Pancreas (tissue), 10 donors: Measurements from ENCODE around the gene DYNC2I2. TPM values are rescaled to one million over a fixed set of nuclear protein-coding genes. Genes with fewer than 3 reads are reported as not detected.
A peak's percentile ranks its signal among the peaks of the same experiment; 100 is the strongest.

Source experiments
- ATAC-seq, 4 donors: fragments of 200-7000 bp; cut with Tn5 transposase; one replicate each; pipeline versions ENCODE4 v1.8.0 to v1.9.1; 2020; ENCODE audit warnings: mild to moderate bottlenecking in 4 of 4, moderate library complexity in 4 of 4
- DNase-seq, 6 donors: peaks; one replicate each; pipeline ENCODE4 v3.0.0-alpha.2; 2020
- FAIRE-seq: peaks from 2 replicates; lab custom pipeline; 2012; peaks lifted over from hg19 to GRCh38; lab: Jason Lieb, UNC
- H3K27ac ChIP-seq, 4 donors: fragments of 200-600 bp; sonication (generic); 1 replicate in 3 of 4; 2 replicates in 1 of 4; pipeline versions ENCODE4 v1.5.0 to v1.8.0; 2020
- H3K27me3 ChIP-seq, 4 donors: fragments of 200-600 bp; one replicate each; pipeline ENCODE4 v1.8.0; 2021
- H3K36me3 ChIP-seq, 3 donors: fragments of 200-600 bp; sonication (generic) in 1 of 3; one replicate each; pipeline versions ENCODE4 v1.5.0 to v1.8.0; 2020 to 2021
- H3K4me1 ChIP-seq, 3 donors: fragments of 200-600 bp; one replicate each; pipeline ENCODE4 v1.8.0; 2021
- H3K4me3 ChIP-seq, 4 donors: fragments of 200-600 bp; sonication (generic) in 2 of 4; one replicate each; pipeline versions ENCODE4 v1.5.0 to v1.8.0; 2020 to 2021
- H3K9me3 ChIP-seq, 4 donors: fragments of 200-600 bp; one replicate each; pipeline ENCODE4 v1.8.0; 2021
- CTCF ChIP-seq, 4 donors: fragments of 200-600 bp; sonication (generic) in 3 of 4; IDR thresholded peaks; one replicate each; pipeline versions ENCODE4 v1.5.0 to v1.8.0; 2021; ENCODE audit warnings: antibody characterized with exemption in 4 of 4
- WGBS, 2 donors: extraction: QIAGEN DNeasy Blood & Tissue Kit; methylation state at CpG; one replicate each; pipeline ENCODE4 v1.1.7; 2013; 5-methylcytosine and 5-hydroxymethylcytosine counted together
- intact Hi-C, 3 donors: fragments of 100-400 bp; cut with DNase I; formaldehyde crosslinking; loops; one replicate each; pipeline versions ENCODE4 v1.11.1 to v1.14.2; 2022
- polyA plus RNA-seq, 2 donors: library from polyadenylated mRNA; stranded (reverse); fragments of 200-250 nt; gene quantifications; one replicate each; pipeline ENCODE4 v1.2.3, GENCODE V29; 2013
- total RNA-seq, 6 donors: library from RNA; stranded (reverse); fragmentation: NEBNext Ultra II Directional in 4 of 6; extraction: Animal tissue kit (Norgen Biotek cat#: 25700) in 4 of 6; gene quantifications; one replicate each; pipeline versions ENCODE4 v1.2.1 to v1.2.4, GENCODE V29; 2021 to 2023
- donor health status: healthy with polysubstance abuse.
- donor health status: DM: no; HTN: no; CAD: no; lungs with moderate emphysema.
- donor health status: DM: no; HTN: no; CAD: no.
- donor health status: control.
- donor health status: control.
- donor health status: Bipolar disorder and iron deficiency.
- donor health status: DM: yes; HTN: yes; CAD: no.
- donor health status: DM: no; HTN: no; CAD: no.
- donor health status: DM: no; HTN: no; CAD: no.
- donor health status: DM: yes; HTN: yes; CAD: no.

DYNC2I2 gene
- total and polyA plus RNA-seq, 8 donors, result 19.5 to 90.3 (median 21.7) TPM

GRCh38 chr9:128684325-128685199 is 27.9 kb upstream of the DYNC2I2 start:
- peak overlapping the region; percentile 43 to 70 (median 51) for H3K4me3 ChIP-seq
- H3K9me3 ChIP-seq, result no peaks in the 10 kb centered on the region
- H3K4me1 ChIP-seq, result peaks cover 0 to 26% (median 10%) of the 10 kb centered on the region in 3 donors
- no peak for TF ChIP-seq CTCF (IDR thresholded peaks at IDR 0.05)
- WGBS, 2 donors, result 5 to 6% methylated on average over 15 of the region's 15 CpGs
- FAIRE-seq (no peak), ATAC-seq (peak; percentile 75 to 88 (median 80)), DNase-seq (peak; percentile 84 to 94 (median 88))
- no peaks in the 10 kb centered on the region for H3K36me3 ChIP-seq
- intact Hi-C loops, result no loop called here
- no peaks in the 10 kb centered on the region for H3K27me3 ChIP-seq
- peak overlapping the region; percentile 61 to 92 (median 82) for H3K27ac ChIP-seq

GRCh38 chr9:128684065-128684324 is 27.3 kb upstream of the DYNC2I2 start:
- H3K27ac ChIP-seq, result peak overlapping the region; percentile 61 to 92 (median 82)
- no peak for DNase-seq
- peaks cover 0 to 26% (median 10%) of the 10 kb centered on the region in 3 donors for H3K4me1 ChIP-seq
- H3K4me3 ChIP-seq, result peak overlapping the region; percentile 43 to 70 (median 51)
- intact Hi-C loops, result no loop called here
- no peaks in the 10 kb centered on the region for H3K27me3 ChIP-seq
- H3K9me3 ChIP-seq, result no peaks in the 10 kb centered on the region
- ATAC-seq, result peak; percentile 0 to 13 (median 6)
- FAIRE-seq, result no peak
- WGBS, 2 donors, result 0 to 2% methylated on average over 3 of the region's 3 CpGs
- H3K36me3 ChIP-seq, result no peaks in the 10 kb centered on the region
- no peak for TF ChIP-seq CTCF (IDR thresholded peaks at IDR 0.05)

- intact Hi-C loops, result no loop called here
- peak overlapping the region; percentile 61 to 92 (median 82) for H3K27ac ChIP-seq
- FAIRE-seq (no peak), ATAC-seq (peak; percentile 55 to 78 (median 70)), DNase-seq (peak; percentile 58 to 76 (median 66))
- H3K36me3 ChIP-seq, result no peaks in the 10 kb centered on the region
- peaks cover 0 to 26% (median 10%) of the 10 kb centered on the region in 3 donors for H3K4me1 ChIP-seq
- no peaks in the 10 kb centered on the region for H3K27me3 ChIP-seq
- 1 to 2% methylated on average over 21 of the region's 21 CpGs for WGBS, 2 donors
- H3K9me3 ChIP-seq, result no peaks in the 10 kb centered on the region
- TF ChIP-seq CTCF (IDR thresholded peaks at IDR 0.05), result no peak
- H3K4me3 ChIP-seq, result peak overlapping the region; percentile 43 to 70 (median 51)
Measured at GRCh38 chr9:128683340-128684064, 26.9 kb upstream of the DYNC2I2 start.

- FAIRE-seq (no peak), ATAC-seq (no peak)
- no peak for TF ChIP-seq CTCF (IDR thresholded peaks at IDR 0.05)
Measured at GRCh38 chr9:128677794-128678193, 21.1 kb upstream of the DYNC2I2 start.

More at GRCh38 chr9:128677794-128678193, 21.1 kb upstream of the DYNC2I2 start:
- no peak overlapping the region for H3K27ac ChIP-seq
- H3K4me1 ChIP-seq, result peaks cover 0 to 3% (median 0%) of the 10 kb centered on the region in 3 donors
- intact Hi-C loops, result no loop called here
- DNase-seq, result peak in 1 of 6 donors; percentile 4
- WGBS, 2 donors, result 89 to 90% methylated on average over 10 of the region's 10 CpGs
- H3K4me3 ChIP-seq, result no peak overlapping the region
- no peaks in the 10 kb centered on the region for H3K9me3 ChIP-seq
- H3K36me3 ChIP-seq, result no peaks in the 10 kb centered on the region
- H3K27me3 ChIP-seq, result no peaks in the 10 kb centered on the region
